HepG2 (cell line): Measurements from ENCODE around the gene LGALS1. TPM values are rescaled to one million over a fixed set of nuclear protein-coding genes. Genes with fewer than 3 reads are reported as not detected.

Experiments used
- HMGA1 ChIP-seq: sonication (generic); formaldehyde crosslinking; conservative IDR thresholded peaks from 2 replicates; pipeline ENCODE4 v1.4.0; 2020; ENCODE audit warnings: missing genetic modification reagents
- ISX ChIP-seq: sonication (generic); formaldehyde crosslinking; conservative IDR thresholded peaks from 2 replicates; pipeline ENCODE4 v1.5.0; 2020; ENCODE audit warnings: missing genetic modification reagents
- MYPOP ChIP-seq: sonication (generic); formaldehyde crosslinking; IDR thresholded peaks from 2 replicates; pipeline ENCODE4 v1.8.1; 2023; ENCODE audit warnings: mild to moderate bottlenecking, moderate library complexity, missing genetic modification reagents
- PHF21A ChIP-seq: sonication (generic); formaldehyde crosslinking; IDR thresholded peaks from 2 replicates; pipeline ENCODE4 v1.5.0; 2020; ENCODE audit warnings: mild to moderate bottlenecking, missing genetic modification reagents
- POGK ChIP-seq: sonication (generic); formaldehyde crosslinking; conservative IDR thresholded peaks from 2 replicates; pipeline ENCODE4 v1.8.0; 2022; ENCODE audit warnings: mild to moderate bottlenecking, moderate library complexity, missing genetic modification reagents
- POLR2AphosphoS2 ChIP-seq: IDR thresholded peaks from 2 replicates; pipeline ENCODE4 v1.6.1; 2011; ENCODE audit warnings: low read depth, low read length, improper control_type of control experiment
- RELA ChIP-seq: sonication (generic); formaldehyde crosslinking; IDR thresholded peaks from 2 replicates; pipeline ENCODE4 v1.4.0; 2020; ENCODE audit warnings: missing genetic modification reagents
- REST ChIP-seq, 2 experiments: IDR thresholded peaks; 2 replicates each; pipeline ENCODE4 v1.6.1; 2011 to 2012; ENCODE audit warnings: low read length in 2 of 2, borderline replicate concordance in 1 of 2, low read depth in 1 of 2, mild to moderate bottlenecking in 1 of 2, moderate library complexity in 1 of 2
- SP4 ChIP-seq: sonication (generic); formaldehyde crosslinking; IDR thresholded peaks from 2 replicates; pipeline ENCODE4 v1.8.1; 2023; ENCODE audit warnings: mild to moderate bottlenecking, missing genetic modification reagents
- STAT5B ChIP-seq: sonication (generic); formaldehyde crosslinking; IDR thresholded peaks from 2 replicates; pipeline ENCODE4 v1.4.0; 2020; ENCODE audit warnings: missing genetic modification reagents
- ZNF251 ChIP-seq: sonication (generic); formaldehyde crosslinking; IDR thresholded peaks from 2 replicates; pipeline ENCODE4 v1.9.0; 2021; ENCODE audit warnings: mild to moderate bottlenecking, missing genetic modification reagents
- ZNF430 ChIP-seq: sonication (generic); formaldehyde crosslinking; IDR thresholded peaks from 2 replicates; pipeline ENCODE4 v1.9.0; 2021; ENCODE audit warnings: mild to moderate bottlenecking, missing genetic modification reagents
- ZNF441 ChIP-seq: sonication (generic); formaldehyde crosslinking; IDR thresholded peaks from 2 replicates; pipeline ENCODE4 v1.7.0; 2021; ENCODE audit warnings: missing genetic modification reagents, borderline replicate concordance
- ZNF501 ChIP-seq: sonication (generic); formaldehyde crosslinking; IDR thresholded peaks from 2 replicates; pipeline ENCODE4 v1.5.1; 2020; ENCODE audit warnings: mild to moderate bottlenecking, moderate library complexity, missing genetic modification reagents
- ZNF547 ChIP-seq: sonication (generic); formaldehyde crosslinking; IDR thresholded peaks from 2 replicates; pipeline ENCODE4 v1.5.1; 2020; ENCODE audit warnings: mild to moderate bottlenecking, missing genetic modification reagents
- ZNF552 ChIP-seq: sonication (generic); formaldehyde crosslinking; IDR thresholded peaks from 2 replicates; pipeline ENCODE4 v1.9.0; 2022; ENCODE audit warnings: missing genetic modification reagents, mild to moderate bottlenecking, borderline replicate concordance
- ZNF7 ChIP-seq: IDR thresholded peaks from 2 replicates; pipeline ENCODE4 v1.6.1; 2016; ENCODE audit warnings: missing biosample characterization, missing genetic modification reagents
- polyA plus RNA-seq, 8 experiments: library from polyadenylated mRNA; depleted of rRNA in 3 of 8; stranded (reverse) in 7 of 8; unstranded in 1 of 8; fragments of >200 nt; fragmentation: Illumina TruSeq in 4 of 8; extraction: Trizol in 4 of 8; gene quantifications; 2 replicates each; pipeline versions ENCODE4 v1.2.1 to v1.2.3, GENCODE V29; 2011 to 2016; ENCODE audit warnings: low read depth in 4 of 8, missing spikeins in 1 of 8, mixed read lengths in 1 of 8; ENCODE audit not compliant: insufficient read depth in 1 of 8
- total RNA-seq, 5 experiments: library from RNA; depleted of rRNA; stranded (reverse); fragments of >200 nt; fragmentation: Illumina TruSeq; extraction: Trizol; gene quantifications; 2 replicates each; pipeline ENCODE4 v1.2.3, GENCODE V29; 2016; ENCODE audit warnings: low read depth in 1 of 5
- TF ChIP-seq, protein P1 (sequence below): sonication (generic); formaldehyde crosslinking; IDR thresholded peaks from 2 replicates; pipeline ENCODE4 v1.4.0; 2020; ENCODE audit warnings: missing genetic modification reagents
- TF ChIP-seq, protein P2 (sequence below): sonication (generic); formaldehyde crosslinking; IDR thresholded peaks from 2 replicates; pipeline ENCODE4 v1.8.0; 2022; ENCODE audit warnings: missing genetic modification reagents, mild to moderate bottlenecking, inconsistent platforms, borderline replicate concordance

Gene LGALS1
- total and polyA plus RNA-seq, 2 of the 13 experiments (the other 11 are each of a cell fraction or from before 2014, with no cell fraction given) = 103 to 858 TPM

GRCh38 chr22:37658133-37659065, 17.0 kb upstream of the LGALS1 start, which contains the start of gene PDXP (continued):
- TF ChIP-seq REST (IDR thresholded peaks at IDR 0.05; ENCODE audit: borderline replicate concordance in 1 of 2, low read depth in 1 of 2, low read length in 2 of 2) (no peak), ZNF501 (CRISPR knock-in tag) (peak; percentile 75; the same call in 1 of the 2 replicates), ISX (CRISPR knock-in tag) (no peak), HMGA1 (no peak), RELA (no peak), ZNF251 (CRISPR knock-in tag) (no peak), SP4 (CRISPR knock-in tag) (peak; percentile 83), STAT5B (0 out of 2 replicates have a peak, but pooled peaks have one; percentile 20), POGK (0 out of 2 replicates have a peak, but pooled peaks have one; percentile 41), ZNF7 (CRISPR knock-in tag) (no peak), ZNF552 (CRISPR knock-in tag) (no peak), ZNF441 (CRISPR knock-in tag) (peak; percentile 73; the same call in 1 of the 2 replicates), PHF21A (CRISPR knock-in tag) (peak; percentile 77), ZNF430 (no peak), MYPOP (CRISPR knock-in tag) (peak; percentile 38), POLR2AphosphoS2 (no peak), ZNF547 (0 out of 2 replicates have a peak, but pooled peaks have one; percentile 14)
- TF ChIP-seq, protein P1, sequence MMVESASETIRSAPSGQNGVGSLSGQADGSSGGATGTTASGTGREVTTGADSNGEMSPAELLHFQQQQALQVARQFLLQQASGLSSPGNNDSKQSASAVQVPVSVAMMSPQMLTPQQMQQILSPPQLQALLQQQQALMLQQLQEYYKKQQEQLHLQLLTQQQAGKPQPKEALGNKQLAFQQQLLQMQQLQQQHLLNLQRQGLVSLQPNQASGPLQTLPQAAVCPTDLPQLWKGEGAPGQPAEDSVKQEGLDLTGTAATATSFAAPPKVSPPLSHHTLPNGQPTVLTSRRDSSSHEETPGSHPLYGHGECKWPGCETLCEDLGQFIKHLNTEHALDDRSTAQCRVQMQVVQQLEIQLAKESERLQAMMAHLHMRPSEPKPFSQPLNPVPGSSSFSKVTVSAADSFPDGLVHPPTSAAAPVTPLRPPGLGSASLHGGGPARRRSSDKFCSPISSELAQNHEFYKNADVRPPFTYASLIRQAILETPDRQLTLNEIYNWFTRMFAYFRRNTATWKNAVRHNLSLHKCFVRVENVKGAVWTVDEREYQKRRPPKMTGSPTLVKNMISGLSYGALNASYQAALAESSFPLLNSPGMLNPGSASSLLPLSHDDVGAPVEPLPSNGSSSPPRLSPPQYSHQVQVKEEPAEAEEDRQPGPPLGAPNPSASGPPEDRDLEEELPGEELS (CRISPR knock-in tag) = no peak
- TF ChIP-seq, protein P2, sequence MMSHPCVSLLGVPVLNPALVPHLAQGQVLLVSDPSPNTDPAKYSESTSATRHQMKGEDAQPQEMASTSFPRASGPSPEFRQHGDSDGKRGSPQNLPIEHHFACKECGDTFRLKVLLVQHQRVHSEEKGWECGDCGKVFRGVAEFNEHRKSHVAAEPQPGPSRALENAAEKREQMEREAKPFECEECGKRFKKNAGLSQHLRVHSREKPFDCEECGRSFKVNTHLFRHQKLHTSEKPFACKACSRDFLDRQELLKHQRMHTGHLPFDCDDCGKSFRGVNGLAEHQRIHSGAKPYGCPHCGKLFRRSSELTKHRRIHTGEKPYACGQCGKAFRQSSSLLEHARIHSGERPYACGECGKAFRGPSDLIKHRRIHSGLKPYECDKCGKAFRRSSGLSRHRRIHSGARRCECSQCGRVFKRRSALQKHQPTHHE (CRISPR knock-in tag) = no peak
